ENCODE results near the gene GGCX. TPM values are rescaled to one million over a fixed set of nuclear protein-coding genes. Genes with fewer than 3 reads are reported as not detected.

Gene GGCX
- total and polyA plus RNA-seq, 9 of the 15 experiments (the other 6 are each of a cell fraction or from before 2014, with no cell fraction given) = 14.4 to 47.1 (median 28.1) TPM

DNA sequence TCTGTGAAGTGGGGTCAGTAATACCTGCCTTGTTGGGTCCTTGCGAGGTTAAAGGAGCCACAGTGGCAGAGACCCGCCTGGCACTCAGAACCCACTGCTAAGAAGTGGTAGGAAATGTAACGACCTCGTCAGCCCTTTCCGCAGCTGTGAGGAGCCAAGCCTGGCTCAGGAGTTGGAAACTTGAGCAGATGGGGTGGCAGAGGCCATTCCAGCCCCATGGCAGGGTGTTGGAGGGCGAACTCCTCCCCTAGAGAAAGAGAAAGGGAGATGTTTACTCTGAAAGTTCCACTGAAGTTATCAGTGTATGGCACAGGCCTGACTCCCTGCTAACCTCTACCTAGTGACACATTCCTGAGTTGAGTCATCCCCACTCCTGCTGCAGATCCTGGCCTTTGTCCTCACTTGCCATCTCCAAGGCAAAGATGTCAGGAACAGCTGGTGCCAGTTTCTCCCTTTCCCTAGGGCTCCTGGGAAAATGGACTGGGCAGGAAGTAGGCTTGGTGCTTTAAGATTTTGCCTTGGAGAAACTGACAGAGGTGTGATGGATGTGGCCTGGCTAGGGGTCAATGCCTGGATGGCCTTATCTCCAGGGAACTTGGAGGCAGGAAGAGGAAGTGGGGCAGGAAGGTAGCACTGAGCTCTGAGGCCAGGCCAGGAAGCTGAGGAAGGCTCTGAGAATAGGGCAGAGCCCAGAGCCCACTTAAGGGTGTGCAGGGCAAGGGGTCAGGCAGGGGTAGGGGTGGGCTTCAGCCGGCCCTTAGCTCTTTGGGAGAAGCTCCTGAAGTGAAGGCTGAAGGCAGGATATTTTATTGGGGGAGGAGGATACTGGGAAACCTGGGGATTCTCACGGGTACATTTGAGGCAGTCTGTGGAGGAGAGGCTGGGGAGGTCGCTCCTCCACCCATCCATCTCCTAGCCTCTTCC is 23.8 kb upstream of the GGCX start (continued):
- TF ChIP-seq, protein P1, sequence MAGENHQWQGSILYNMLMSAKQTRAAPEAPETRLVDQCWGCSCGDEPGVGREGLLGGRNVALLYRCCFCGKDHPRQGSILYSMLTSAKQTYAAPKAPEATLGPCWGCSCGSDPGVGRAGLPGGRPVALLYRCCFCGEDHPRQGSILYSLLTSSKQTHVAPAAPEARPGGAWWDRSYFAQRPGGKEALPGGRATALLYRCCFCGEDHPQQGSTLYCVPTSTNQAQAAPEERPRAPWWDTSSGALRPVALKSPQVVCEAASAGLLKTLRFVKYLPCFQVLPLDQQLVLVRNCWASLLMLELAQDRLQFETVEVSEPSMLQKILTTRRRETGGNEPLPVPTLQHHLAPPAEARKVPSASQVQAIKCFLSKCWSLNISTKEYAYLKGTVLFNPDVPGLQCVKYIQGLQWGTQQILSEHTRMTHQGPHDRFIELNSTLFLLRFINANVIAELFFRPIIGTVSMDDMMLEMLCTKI (IDR thresholded peaks at IDR 0.05; ENCODE audit: partially characterized antibody) = no peak
- no peak for TF ChIP-seq FOXA1 (IDR thresholded peaks at IDR 0.05; ENCODE audit: borderline replicate concordance)
- TF ChIP-seq MIER1 (IDR thresholded peaks at IDR 0.05; ENCODE audit: low read depth) = no peak
- TF ChIP-seq TSC22D4 (tag; IDR thresholded peaks at IDR 0.05) = no peak
- TF ChIP-seq, protein P2, sequence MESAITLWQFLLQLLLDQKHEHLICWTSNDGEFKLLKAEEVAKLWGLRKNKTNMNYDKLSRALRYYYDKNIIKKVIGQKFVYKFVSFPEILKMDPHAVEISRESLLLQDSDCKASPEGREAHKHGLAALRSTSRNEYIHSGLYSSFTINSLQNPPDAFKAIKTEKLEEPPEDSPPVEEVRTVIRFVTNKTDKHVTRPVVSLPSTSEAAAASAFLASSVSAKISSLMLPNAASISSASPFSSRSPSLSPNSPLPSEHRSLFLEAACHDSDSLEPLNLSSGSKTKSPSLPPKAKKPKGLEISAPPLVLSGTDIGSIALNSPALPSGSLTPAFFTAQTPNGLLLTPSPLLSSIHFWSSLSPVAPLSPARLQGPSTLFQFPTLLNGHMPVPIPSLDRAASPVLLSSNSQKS (CRISPR knock-in tag; IDR thresholded peaks at IDR 0.05) = no peak
- no peak for TF ChIP-seq ZNF699 (CRISPR knock-in tag; IDR thresholded peaks at IDR 0.05; ENCODE audit: insufficient replicate concordance)
- TF ChIP-seq TEAD4 (IDR thresholded peaks at IDR 0.05; ENCODE audit: low read length) = peak; percentile 87
- 0 out of 2 replicates have a peak, but pooled peaks have one; percentile 45 for TF ChIP-seq TEAD4 (CRISPR knock-in tag; IDR thresholded peaks at IDR 0.05; ENCODE audit: borderline replicate concordance)
- TF ChIP-seq, protein P3, sequence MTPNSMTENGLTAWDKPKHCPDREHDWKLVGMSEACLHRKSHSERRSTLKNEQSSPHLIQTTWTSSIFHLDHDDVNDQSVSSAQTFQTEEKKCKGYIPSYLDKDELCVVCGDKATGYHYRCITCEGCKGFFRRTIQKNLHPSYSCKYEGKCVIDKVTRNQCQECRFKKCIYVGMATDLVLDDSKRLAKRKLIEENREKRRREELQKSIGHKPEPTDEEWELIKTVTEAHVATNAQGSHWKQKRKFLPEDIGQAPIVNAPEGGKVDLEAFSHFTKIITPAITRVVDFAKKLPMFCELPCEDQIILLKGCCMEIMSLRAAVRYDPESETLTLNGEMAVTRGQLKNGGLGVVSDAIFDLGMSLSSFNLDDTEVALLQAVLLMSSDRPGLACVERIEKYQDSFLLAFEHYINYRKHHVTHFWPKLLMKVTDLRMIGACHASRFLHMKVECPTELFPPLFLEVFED (CRISPR knock-in tag; conservative IDR thresholded peaks at IDR 0.05) = peak; percentile 60; the same call in 1 of the 2 replicates
- TF ChIP-seq, protein P4, sequence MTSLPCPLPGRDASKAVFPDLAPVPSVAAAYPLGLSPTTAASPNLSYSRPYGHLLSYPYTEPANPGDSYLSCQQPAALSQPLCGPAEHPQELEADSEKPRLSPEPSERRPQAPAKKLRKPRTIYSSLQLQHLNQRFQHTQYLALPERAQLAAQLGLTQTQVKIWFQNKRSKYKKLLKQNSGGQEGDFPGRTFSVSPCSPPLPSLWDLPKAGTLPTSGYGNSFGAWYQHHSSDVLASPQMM (CRISPR knock-in tag; IDR thresholded peaks at IDR 0.05) = no peak
- TF ChIP-seq ZNF134 (CRISPR knock-in tag; conservative IDR thresholded peaks at IDR 0.05) = no peak

All from K562 (cell line).